ENCODE measurements around the gene SLC25A22.

The SLC25A22 gene

GRCh38 chr11:803467-803742 lies 5.3 kb upstream of the SLC25A22 start:
- no peak for DNase-seq (ENCODE audit: low spot score)

DNA sequence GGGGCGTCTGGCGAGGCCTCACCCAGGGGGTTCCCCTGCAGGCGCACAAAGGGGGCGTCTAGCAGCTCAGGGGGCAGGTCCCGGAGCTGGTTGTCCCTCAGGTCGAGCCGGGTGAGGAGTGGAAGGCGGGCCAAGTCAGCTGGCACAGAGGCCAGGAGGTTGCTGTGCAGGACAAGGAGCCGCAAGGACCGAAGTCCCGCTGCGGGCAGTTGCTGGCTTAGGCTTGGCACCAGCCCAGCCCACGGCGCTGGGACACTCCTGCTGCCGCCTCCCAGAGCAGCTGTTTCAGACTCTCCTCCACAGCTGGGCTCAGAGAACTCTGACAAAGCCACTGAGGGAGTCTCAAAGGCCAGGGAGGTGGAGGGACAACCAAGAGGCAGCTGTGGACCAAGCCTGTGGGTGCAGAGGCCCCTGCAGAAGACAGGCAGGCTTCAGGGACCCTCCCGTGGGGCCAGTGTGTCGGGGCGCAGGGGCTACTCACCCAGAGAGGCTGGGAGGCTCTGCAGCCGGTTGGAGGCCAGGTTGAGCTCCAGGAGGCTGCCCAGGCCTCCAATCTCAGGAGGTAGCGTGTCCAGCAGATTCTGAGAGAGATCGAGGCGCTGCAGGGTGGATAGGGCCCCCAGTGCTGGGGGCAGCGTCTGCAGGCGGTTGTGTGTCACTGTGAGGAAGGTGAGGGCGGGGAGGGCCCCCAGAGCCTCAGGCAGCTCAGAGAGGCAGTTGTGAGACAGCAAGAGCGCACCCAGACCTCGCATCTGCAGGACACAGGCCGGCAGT lies 4.8 kb upstream of the SLC25A22 start:
- DNase-seq (ENCODE audit: low spot score), result no peak

DNA sequence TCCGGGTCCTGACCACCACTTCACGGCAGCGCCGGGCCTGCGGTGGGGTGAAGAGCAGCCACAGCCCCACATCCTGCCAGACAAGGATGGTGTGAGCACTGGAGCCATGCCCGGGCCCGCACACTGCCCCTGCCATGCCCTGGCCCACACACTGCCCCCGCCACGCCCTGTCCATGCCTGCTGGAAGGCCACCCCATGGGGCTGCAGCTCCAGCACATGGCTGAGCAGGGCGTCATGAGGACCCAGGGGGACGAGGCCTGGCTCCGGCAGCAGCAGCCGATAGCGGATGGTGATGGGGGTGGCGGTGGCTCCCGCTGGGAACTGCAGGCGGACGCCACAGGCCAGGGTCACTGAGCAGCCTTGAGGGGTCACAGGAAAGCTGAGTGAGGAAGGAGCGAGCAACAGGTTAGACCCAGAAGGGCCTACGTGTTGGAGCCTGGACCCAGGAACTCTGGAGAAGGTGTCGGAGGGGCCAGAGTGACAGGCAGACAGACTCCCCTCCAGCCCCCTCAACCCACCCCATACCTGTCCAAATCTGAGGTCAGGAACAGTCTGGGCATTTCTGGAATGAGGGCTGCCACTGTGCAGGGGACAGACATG lies 4.0 kb upstream of the SLC25A22 start:
- no peak for DNase-seq (ENCODE audit: low spot score)

DNA sequence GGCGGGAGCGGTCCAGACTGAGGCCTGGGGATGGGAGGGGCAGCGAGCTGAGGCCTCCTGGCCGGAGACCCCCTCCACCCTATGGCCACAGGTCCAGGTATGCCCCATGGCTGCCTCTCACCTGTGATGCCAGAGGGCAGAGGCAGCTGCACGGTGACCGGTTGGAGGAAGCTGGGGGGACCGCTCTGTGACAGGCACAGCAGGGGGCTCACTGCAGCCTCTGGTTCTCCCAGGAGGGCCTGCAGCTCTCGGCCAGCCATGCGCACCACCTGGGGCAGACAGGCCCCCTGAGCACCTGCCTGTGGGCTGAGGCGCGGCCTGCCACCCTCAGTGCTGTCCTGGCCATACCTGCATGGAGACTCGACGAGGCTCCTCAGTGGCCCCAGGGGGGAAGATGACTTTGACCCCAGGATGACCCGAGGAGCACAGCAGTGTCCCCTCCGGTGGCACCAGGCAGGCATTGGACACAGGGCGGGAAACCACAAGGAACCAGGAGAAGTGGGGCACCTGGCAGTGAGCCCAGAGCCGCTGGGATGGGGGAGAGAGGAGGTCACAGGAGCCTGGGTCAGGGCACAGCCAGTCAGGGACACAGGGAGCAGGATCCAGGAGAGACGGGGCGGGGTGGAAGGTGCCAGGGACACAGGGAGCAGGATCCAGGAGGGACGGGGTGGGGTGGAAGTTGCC lies 3.2 kb upstream of the SLC25A22 start:
- DNase-seq (ENCODE audit: low spot score), result no peak

DNA sequence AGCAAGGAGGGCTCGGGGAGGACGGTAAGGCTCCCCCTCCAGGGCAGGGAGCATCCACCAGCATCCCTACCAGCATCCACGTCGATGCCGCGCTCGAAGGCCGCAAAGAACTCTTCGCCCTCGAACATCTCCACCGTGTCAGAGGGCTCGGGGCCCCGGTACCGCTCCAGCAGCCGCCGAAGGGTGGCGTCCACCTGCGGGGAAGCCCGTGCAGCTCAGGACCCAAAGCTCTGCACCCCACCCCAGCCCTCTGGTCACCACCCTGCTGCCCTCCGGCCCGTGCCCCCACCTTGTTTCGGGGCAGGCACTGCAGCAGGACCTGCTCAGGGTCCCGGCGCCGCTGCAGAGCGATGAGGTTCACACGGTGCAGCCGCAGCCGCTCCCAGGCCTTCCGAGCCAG lies 2.4 kb upstream of the SLC25A22 start:
- no peak for DNase-seq (ENCODE audit: low spot score)

GRCh38 chr11:799641-800316 lies 1.7 kb upstream of the SLC25A22 start:
- DNase-seq (ENCODE audit: low spot score), result no peak

DNA sequence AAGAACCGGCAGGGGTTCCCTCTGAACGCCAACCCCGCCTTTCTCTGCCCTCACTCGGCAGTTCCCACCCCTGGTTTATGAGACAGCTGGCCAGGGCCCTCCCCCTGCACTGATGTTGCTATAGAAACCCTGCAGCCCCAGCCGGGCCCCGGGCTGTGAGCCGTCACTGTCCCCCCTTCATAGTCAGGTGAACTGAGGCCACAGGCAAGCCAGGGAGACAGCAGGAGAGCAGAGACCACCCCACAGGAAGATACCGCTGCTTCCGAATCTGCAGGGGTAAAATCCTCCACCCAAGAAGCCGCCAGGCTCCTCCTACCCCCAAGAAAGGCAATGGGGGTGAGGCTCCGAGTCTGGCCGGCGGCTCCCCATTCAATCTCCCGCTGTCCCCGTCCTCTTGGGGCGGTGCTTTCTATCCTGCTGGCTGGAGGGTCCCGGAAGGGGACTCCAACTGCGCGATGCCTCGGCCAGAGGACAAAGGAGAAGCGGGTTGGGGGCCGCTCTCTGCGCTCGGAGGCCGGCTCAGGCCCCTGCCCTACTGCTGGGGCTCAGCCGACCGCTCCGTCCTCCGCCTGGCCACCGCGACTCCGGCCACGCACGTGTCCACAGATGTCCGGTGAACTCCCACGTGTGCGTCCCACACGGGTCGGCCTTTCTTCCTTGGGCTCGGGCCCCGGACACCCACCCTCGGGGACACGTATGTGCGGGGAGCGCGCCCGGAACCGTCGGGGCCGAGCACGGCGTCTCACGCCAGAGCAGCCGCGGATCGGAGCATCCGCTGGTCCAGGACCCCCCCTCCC lies 587 bp downstream of the SLC25A22 start:
- no peak for DNase-seq (ENCODE audit: low spot score)

GRCh38 chr11:796565-797295 lies 1.4 kb downstream of the SLC25A22 start:
- DNase-seq (ENCODE audit: low spot score), result no peak

DNA sequence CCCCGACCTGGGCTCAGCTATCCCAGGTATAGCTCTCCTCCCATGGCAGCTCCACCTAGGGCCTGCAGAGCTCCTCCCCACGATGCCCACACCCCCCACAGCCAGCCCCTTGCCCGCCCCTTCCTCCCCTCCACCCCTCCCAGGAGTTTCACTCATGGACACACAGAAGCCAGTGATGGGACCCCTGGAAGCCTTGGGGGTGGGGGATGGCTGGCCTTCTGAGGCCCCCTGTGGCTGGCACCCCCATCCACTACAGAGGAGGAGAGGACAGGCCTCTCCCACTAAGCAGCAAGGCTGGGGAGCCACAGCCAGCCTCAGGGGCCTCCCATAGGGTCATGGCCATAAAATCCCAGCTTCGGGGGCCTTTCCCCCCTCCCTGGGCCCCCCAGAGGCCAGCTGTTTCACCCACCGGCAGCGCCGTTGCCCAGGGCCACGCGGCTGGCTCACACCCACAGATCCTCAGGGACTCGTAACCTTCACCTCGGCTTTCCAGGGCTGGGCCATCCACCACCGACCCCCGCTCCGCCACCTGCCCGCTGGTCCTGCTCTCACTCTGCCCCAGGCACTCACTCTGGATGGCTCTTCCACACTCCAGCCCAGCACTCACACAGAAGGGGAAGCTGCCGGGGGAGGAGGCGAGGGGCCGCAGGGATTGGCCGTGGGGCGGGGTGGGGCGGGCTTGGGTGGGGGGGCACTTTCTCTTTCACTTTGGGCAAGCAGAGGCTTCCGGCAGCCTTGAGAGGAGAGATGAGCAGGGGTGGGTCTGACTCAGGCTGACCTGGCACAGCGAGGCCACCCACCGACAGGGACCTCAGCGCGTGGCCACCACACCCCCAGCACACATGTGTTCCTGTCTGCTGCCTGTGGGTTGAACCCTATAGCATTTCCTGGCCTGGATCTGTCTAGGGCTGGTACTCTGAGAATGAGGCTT lies 2.2 kb downstream of the SLC25A22 start:
- DNase-seq (ENCODE audit: low spot score), result peak; percentile 48

- no peak for DNase-seq (ENCODE audit: low spot score)
Observed at GRCh38 chr11:794766-795633, 3.1 kb downstream of the SLC25A22 start.

DNA sequence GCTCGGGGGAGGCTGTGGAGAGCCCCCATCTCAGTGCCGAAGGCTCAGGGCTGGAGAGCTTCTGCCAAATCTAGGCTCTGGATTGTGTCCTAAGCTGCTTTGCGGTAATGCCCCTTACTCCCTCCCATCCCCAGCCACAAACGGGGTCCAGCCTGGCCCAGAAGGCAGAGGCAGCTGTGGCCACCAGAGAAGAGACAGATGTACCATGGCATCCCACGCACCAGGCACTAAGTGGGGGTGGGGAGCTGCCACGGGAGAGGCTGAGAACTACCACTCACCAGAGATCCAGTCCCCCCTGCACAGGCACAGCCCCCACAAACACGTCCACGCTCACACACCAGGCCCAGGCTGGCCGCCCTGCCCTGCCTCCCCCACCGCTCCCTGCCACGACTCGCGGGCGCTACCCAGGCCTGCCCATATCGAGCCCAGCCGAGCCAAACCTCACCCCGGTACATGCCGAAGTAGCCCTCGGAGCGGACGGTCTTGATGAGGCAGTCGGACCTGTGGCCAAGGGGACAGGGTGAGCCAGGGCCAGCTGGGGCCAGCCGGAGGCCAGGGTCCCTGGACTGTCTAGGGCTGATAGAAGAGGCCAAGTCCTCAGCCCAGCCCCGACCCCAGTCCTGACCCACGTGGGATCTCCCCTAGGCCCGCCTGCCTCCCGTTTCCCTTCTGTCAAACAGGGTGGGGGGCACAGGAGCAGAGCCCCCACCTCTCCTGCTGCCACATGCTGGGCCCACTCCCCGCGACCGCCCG lies 3.9 kb downstream of the SLC25A22 start:
- DNase-seq (ENCODE audit: low spot score), result no peak

- DNase-seq (ENCODE audit: low spot score), result no peak
Observed at GRCh38 chr11:793556-793955, 4.5 kb downstream of the SLC25A22 start.

DNA sequence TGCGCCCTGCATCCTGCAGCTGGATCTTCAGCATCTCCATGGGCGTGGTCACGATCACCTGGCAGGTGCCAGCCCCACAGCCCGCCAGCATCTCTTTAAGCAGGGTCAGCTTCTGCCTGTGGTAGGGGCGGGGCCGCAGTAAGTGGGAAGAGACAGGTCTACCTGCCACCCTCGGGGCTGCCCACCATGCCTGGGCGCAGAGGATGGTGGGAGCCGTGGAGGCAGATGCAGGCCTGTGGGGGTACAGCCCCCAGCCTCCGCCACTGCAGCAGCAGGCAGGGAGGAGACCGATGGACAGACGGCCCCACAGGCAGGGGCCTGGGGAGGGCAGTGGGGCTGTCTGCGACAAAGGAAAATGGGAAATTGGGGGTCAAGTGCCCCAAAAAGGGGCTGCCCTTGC lies 5.2 kb downstream of the SLC25A22 start:
- DNase-seq (ENCODE audit: low spot score), result no peak

DNA sequence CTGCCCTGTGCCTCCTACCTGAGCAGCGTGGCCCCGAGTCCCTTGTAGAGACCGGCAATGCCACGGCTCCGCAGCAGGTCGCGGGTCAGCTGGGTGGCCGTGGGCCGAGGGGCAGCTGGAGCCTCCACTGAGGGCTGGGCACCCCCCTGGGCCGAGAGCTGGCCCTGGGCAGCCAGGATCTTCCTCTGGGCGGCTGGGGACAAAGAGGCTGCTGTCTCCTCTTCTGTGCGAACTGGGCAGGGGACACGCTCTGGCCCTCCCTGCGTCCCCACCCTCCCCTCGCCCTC lies 5.6 kb downstream of the SLC25A22 start:
- DNase-seq (ENCODE audit: low spot score), result no peak

- DNase-seq (ENCODE audit: low spot score), result no peak
Observed at GRCh38 chr11:791658-792534, 6.2 kb downstream of the SLC25A22 start.

- DNase-seq (ENCODE audit: low spot score), result no peak
Observed at GRCh38 chr11:790721-791564, 7.1 kb downstream of the SLC25A22 start.

DNA sequence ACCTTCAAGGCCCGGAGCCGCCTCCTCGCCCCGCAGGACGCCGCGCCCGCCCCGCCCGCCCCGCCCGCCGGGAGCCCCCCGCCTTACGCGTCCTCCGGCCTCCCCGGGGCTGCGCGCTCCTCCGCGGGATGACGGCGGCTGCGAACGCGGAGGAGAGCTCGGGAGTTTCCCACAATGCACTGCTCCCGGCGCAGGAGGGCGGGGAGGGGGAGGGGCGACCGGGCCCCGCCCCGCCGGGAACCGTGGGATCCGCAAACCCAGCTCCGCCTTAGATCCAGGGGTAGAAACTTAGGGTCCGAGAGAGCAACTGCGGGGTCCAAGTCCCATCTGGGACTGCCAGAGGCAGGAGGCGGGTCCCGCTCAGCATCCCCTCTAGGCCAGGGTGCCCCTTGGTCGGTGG lies 8.1 kb downstream of the SLC25A22 start, which contains the start of gene CEND1:
CEND1 (minus strand) TSS at position 148 of the 400 bp plus-strand sequence. CDS start 1,514 bp downstream, outside the sequence.
- no peak for DNase-seq (ENCODE audit: low spot score)

Data from hematopoietic multipotent progenitor cell treated with erythropoietin and hydrocortisone succinate and interleukin-3 and kit ligand, for 17 days (in vitro differentiated cells).